Mucosa of stomach (tissue), 1 donor: ENCODE results near the gene RELL1.

Experiments used
- H3K27me3 ChIP-seq: one replicate; pipeline ENCODE4 v1.7.0; 2013; ENCODE audit warnings: mild to moderate bottlenecking, low read length; ENCODE audit not compliant: control insufficient read depth, insufficient read depth
- H3K36me3 ChIP-seq: one replicate; pipeline ENCODE4 v1.7.0; 2013; ENCODE audit warnings: low read length; ENCODE audit not compliant: control insufficient read depth, insufficient read depth
- H3K4me1 ChIP-seq: one replicate; pipeline ENCODE4 v1.7.0; 2013; ENCODE audit warnings: mild to moderate bottlenecking, low read length; ENCODE audit not compliant: control insufficient read depth, insufficient read depth
- H3K4me3 ChIP-seq: one replicate; pipeline ENCODE4 v1.7.0; 2013; ENCODE audit warnings: low read length
- H3K9ac ChIP-seq: one replicate; pipeline ENCODE4 v1.7.0; 2013; ENCODE audit warnings: mild to moderate bottlenecking, low read length, moderate library complexity
- H3K9me3 ChIP-seq: one replicate; pipeline ENCODE4 v1.7.0; 2013; ENCODE audit warnings: mild to moderate bottlenecking, low read length, moderate library complexity; ENCODE audit not compliant: control insufficient read depth
- donor health status: Pancreatic carcinoma.

Gene RELL1

GRCh38 chr4:37687681-37688080 lies 1.5 kb upstream of the RELL1 start:
- Histone ChIP-seq H3K4me1 (peaks cover 26% of the 10 kb centered on the region), H3K9ac (no peak overlapping the region), H3K36me3 (no peaks in the 10 kb centered on the region), H3K4me3 (no peak overlapping the region), H3K27me3 (no peaks in the 10 kb centered on the region), H3K9me3 (no peaks in the 10 kb centered on the region)

- H3K4me3 ChIP-seq = peak overlapping the region; percentile 2
- peak overlapping the region; percentile 51 for H3K9ac ChIP-seq
These were observed 1.0 kb upstream of the RELL1 start for GRCh38 chr4:37687194-37687562.

GRCh38 chr4:37685823-37686372 lies 278 bp downstream of the RELL1 start:
- Histone ChIP-seq H3K27me3 (no peaks in the 10 kb centered on the region), H3K4me3 (peak overlapping the region; percentile 62), H3K4me1 (peaks cover 34% of the 10 kb centered on the region), H3K36me3 (no peaks in the 10 kb centered on the region), H3K9ac (peak overlapping the region; percentile 73), H3K9me3 (no peaks in the 10 kb centered on the region)

More at GRCh38 chr4:37687194-37687562, 1.0 kb upstream of the RELL1 start:
- Histone ChIP-seq H3K36me3 (no peaks in the 10 kb centered on the region), H3K9me3 (no peaks in the 10 kb centered on the region), H3K4me1 (peaks cover 31% of the 10 kb centered on the region), H3K27me3 (no peaks in the 10 kb centered on the region)

GRCh38 chr4:37685161-37685822 lies 884 bp downstream of the RELL1 start:
- Histone ChIP-seq H3K4me1 (peaks cover 34% of the 10 kb centered on the region), H3K9ac (peak overlapping the region; percentile 73), H3K27me3 (no peaks in the 10 kb centered on the region), H3K4me3 (peak overlapping the region; percentile 62), H3K36me3 (no peaks in the 10 kb centered on the region), H3K9me3 (no peaks in the 10 kb centered on the region)

- H3K4me3 ChIP-seq = no peak overlapping the region
- H3K27me3 ChIP-seq = no peaks in the 10 kb centered on the region
- peaks cover 37% of the 10 kb centered on the region for H3K4me1 ChIP-seq
- H3K36me3 ChIP-seq = no peaks in the 10 kb centered on the region
- H3K9ac ChIP-seq = no peak overlapping the region
- H3K9me3 ChIP-seq = no peaks in the 10 kb centered on the region
These were observed 2.0 kb downstream of the RELL1 start for GRCh38 chr4:37684154-37684553.

GRCh38 chr4:37682701-37683401 lies 3.3 kb downstream of the RELL1 start:
- H3K4me3 ChIP-seq = peak overlapping the region; percentile 22
- H3K4me1 ChIP-seq = peaks cover 49% of the 10 kb centered on the region
- H3K9me3 ChIP-seq = no peaks in the 10 kb centered on the region
- H3K36me3 ChIP-seq = no peaks in the 10 kb centered on the region
- H3K9ac ChIP-seq = no peak overlapping the region
- H3K27me3 ChIP-seq = no peaks in the 10 kb centered on the region

GRCh38 chr4:37680089-37680488 lies 6.1 kb downstream of the RELL1 start:
- H3K9me3 ChIP-seq = no peaks in the 10 kb centered on the region
- peaks cover 64% of the 10 kb centered on the region for H3K4me1 ChIP-seq
- no peak overlapping the region for H3K4me3 ChIP-seq
- no peaks in the 10 kb centered on the region for H3K36me3 ChIP-seq
- H3K9ac ChIP-seq = no peak overlapping the region
- no peaks in the 10 kb centered on the region for H3K27me3 ChIP-seq

GRCh38 chr4:37679301-37679700 lies 6.9 kb downstream of the RELL1 start:
- Histone ChIP-seq H3K4me3 (no peak overlapping the region), H3K9me3 (no peaks in the 10 kb centered on the region), H3K27me3 (no peaks in the 10 kb centered on the region), H3K36me3 (no peaks in the 10 kb centered on the region), H3K4me1 (peaks cover 64% of the 10 kb centered on the region), H3K9ac (no peak overlapping the region)

GRCh38 chr4:37678624-37679023 lies 7.6 kb downstream of the RELL1 start:
- Histone ChIP-seq H3K4me1 (peaks cover 70% of the 10 kb centered on the region), H3K9ac (no peak overlapping the region), H3K36me3 (no peaks in the 10 kb centered on the region), H3K9me3 (no peaks in the 10 kb centered on the region), H3K27me3 (no peaks in the 10 kb centered on the region), H3K4me3 (no peak overlapping the region)

- Histone ChIP-seq H3K4me1 (peaks cover 65% of the 10 kb centered on the region), H3K4me3 (peak overlapping the region; percentile 6), H3K9me3 (no peaks in the 10 kb centered on the region), H3K9ac (peak overlapping the region; percentile 8), H3K27me3 (no peaks in the 10 kb centered on the region), H3K36me3 (peaks cover 4% of the 10 kb centered on the region)
These were observed 10.4 kb downstream of the RELL1 start for GRCh38 chr4:37675587-37676290.

GRCh38 chr4:37674439-37674838 lies 11.7 kb downstream of the RELL1 start:
- Histone ChIP-seq H3K9me3 (no peaks in the 10 kb centered on the region), H3K27me3 (no peaks in the 10 kb centered on the region), H3K4me3 (no peak overlapping the region), H3K4me1 (peaks cover 69% of the 10 kb centered on the region), H3K36me3 (peaks cover 4% of the 10 kb centered on the region), H3K9ac (no peak overlapping the region)
